Calu3 (cell line): ENCODE results near the gene UNC80. TPM values are rescaled to one million over a fixed set of nuclear protein-coding genes. Genes with fewer than 3 reads are reported as not detected.

Experiments used
- BruUV-seq: library from RNA; stranded (reverse); fragments of 400-500 nt; replicated peaks from 2 replicates; lab custom pipeline; 2021; lab: Mats Ljungman, UMichigan
- CTCF ChIA-PET: fragments of 300-600 bp; sonication (Branson Sonifier 250); formaldehyde crosslinking; loops from one replicate; lab custom pipeline; 2022; ENCODE audit warnings: antibody characterized with exemption; lab: Charles Lee
- DNase-seq: peaks from one replicate; pipeline ENCODE4 v3.0.0; 2022
- H3K27ac Mint-ChIP-seq: one replicate; pipeline ENCODE4 v1.8.0; 2022; ENCODE audit warnings: mixed read lengths; ENCODE audit not compliant: unreplicated experiment
- H3K27me3 Mint-ChIP-seq: one replicate; pipeline ENCODE4 v1.8.0; 2022; ENCODE audit warnings: mixed read lengths; ENCODE audit not compliant: unreplicated experiment
- H3K36me3 Mint-ChIP-seq: one replicate; pipeline ENCODE4 v1.8.0; 2022; ENCODE audit warnings: mild to moderate bottlenecking, moderate library complexity, mixed read lengths; ENCODE audit not compliant: insufficient read depth, unreplicated experiment
- H3K4me1 Mint-ChIP-seq: one replicate; pipeline ENCODE4 v1.8.0; 2022; ENCODE audit warnings: mild to moderate bottlenecking, low read depth, mixed read lengths; ENCODE audit not compliant: unreplicated experiment
- H3K4me3 Mint-ChIP-seq: one replicate; pipeline ENCODE4 v1.8.0; 2022; ENCODE audit warnings: mild to moderate bottlenecking, low read depth, moderate library complexity, mixed read lengths; ENCODE audit not compliant: unreplicated experiment
- H3K9me3 Mint-ChIP-seq: one replicate; pipeline ENCODE4 v1.8.0; 2022; ENCODE audit warnings: low read depth, mixed read lengths; ENCODE audit not compliant: unreplicated experiment
- intact Hi-C: fragments of 100-400 bp; cut with micrococcal nuclease; formaldehyde crosslinking; loops from one replicate; pipeline ENCODE4 v1.10.0; 2022; ENCODE audit not compliant: unreplicated experiment
- total RNA-seq: library from RNA; stranded (reverse); gene quantifications from 2 replicates; pipeline ENCODE4 v1.2.3, GENCODE V29; 2022
- TF ChIP-seq, protein P1 (sequence below): fragments of 200-600 bp; IDR thresholded peaks from one replicate; pipeline ENCODE4 v1.8.0; 2022; ENCODE audit warnings: antibody characterized with exemption; ENCODE audit not compliant: unreplicated experiment

Gene UNC80
- total RNA-seq, 1 experiment from 2014 or later: not detected

- TF ChIP-seq, protein P1, sequence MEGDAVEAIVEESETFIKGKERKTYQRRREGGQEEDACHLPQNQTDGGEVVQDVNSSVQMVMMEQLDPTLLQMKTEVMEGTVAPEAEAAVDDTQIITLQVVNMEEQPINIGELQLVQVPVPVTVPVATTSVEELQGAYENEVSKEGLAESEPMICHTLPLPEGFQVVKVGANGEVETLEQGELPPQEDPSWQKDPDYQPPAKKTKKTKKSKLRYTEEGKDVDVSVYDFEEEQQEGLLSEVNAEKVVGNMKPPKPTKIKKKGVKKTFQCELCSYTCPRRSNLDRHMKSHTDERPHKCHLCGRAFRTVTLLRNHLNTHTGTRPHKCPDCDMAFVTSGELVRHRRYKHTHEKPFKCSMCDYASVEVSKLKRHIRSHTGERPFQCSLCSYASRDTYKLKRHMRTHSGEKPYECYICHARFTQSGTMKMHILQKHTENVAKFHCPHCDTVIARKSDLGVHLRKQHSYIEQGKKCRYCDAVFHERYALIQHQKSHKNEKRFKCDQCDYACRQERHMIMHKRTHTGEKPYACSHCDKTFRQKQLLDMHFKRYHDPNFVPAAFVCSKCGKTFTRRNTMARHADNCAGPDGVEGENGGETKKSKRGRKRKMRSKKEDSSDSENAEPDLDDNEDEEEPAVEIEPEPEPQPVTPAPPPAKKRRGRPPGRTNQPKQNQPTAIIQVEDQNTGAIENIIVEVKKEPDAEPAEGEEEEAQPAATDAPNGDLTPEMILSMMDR: no peak
- Mint-ChIP-seq H3K9me3 (no peaks in the 10 kb centered on the region), H3K4me3 (no peak overlapping the region), H3K4me1 (peaks cover 32% of the 10 kb centered on the region), H3K27ac (no peak overlapping the region), H3K27me3 (no peaks in the 10 kb centered on the region), H3K36me3 (peaks cover 24% of the 10 kb centered on the region)
- DNase-seq: no peak
- no TSS peak for BruUV-seq
- CTCF ChIA-PET: interaction anchor here (1.0 kb wide), 1 partner anchor 11 kb away, joined by 3 read pairs; no protein-coding TSS in a partner anchor
- intact Hi-C loops: no loop called here
Observed at GRCh38 chr2:210009896-210010295, 238.3 kb downstream of the UNC80 start.

- no peak overlapping the region for H3K4me3 Mint-ChIP-seq
- CTCF ChIA-PET: interaction anchor here (1.3 kb wide), 1 partner anchor 10 kb away, joined by 3 read pairs; no protein-coding TSS in a partner anchor
- peaks cover 52% of the 10 kb centered on the region for H3K36me3 Mint-ChIP-seq
- TF ChIP-seq, protein P1: no peak
- no peak for DNase-seq
- no peaks in the 10 kb centered on the region for H3K9me3 Mint-ChIP-seq
- no peak overlapping the region for H3K27ac Mint-ChIP-seq
- H3K27me3 Mint-ChIP-seq: no peaks in the 10 kb centered on the region
- intact Hi-C loops: no loop called here
- H3K4me1 Mint-ChIP-seq: no peaks in the 10 kb centered on the region
- BruUV-seq: no TSS peak
Observed at GRCh38 chr2:210020138-210020537, 248.5 kb downstream of the UNC80 start.

DNA sequence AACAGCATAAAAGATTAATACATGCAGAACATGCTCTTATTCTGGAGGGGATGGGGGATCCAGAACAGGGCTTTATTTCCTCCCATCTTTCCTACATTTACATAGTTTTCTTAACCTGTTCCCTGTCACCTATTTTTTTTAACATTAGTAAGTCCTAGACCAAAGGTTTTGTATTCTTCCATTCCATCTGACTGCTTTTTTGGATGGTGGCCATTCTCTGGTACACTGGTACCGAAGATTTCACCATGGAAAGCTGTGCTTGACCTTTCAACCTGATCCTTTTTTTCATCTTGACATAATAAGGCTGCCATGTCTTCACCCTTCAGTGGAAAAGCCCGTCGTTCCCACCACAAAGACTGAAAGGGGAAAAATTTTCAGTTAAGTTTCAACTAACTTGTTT lies 251.2 kb downstream of the UNC80 start:
- Mint-ChIP-seq H3K27ac (no peak overlapping the region), H3K4me3 (no peak overlapping the region), H3K4me1 (no peaks in the 10 kb centered on the region), H3K36me3 (peaks cover 43% of the 10 kb centered on the region), H3K27me3 (no peaks in the 10 kb centered on the region), H3K9me3 (no peaks in the 10 kb centered on the region)
- no TSS peak for BruUV-seq
- TF ChIP-seq, protein P1: no peak
- no peak for DNase-seq
- intact Hi-C loops: no loop called here
- CTCF ChIA-PET: no interaction called here

DNA sequence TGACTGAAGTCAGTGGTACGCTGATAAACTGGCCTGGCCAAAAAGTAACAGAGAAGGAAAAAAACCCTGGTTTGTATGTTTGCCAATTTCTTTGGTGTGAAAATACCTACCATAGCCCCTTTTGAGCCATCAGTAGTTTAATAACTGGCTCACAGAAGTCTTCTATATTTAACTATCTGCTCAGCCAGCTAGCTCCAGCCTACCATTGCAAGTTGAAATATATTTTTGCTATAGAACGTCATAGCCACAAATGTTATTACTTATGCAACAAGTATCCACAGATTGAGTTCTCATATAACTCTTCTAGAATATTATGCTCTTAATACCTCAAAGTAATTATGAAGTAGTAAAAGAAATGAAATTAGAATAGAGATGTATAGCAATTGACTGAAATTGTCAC lies 256.0 kb downstream of the UNC80 start:
- CTCF ChIA-PET: no interaction called here
- no peaks in the 10 kb centered on the region for H3K27me3 Mint-ChIP-seq
- H3K9me3 Mint-ChIP-seq: no peaks in the 10 kb centered on the region
- H3K4me3 Mint-ChIP-seq: no peak overlapping the region
- H3K4me1 Mint-ChIP-seq: no peaks in the 10 kb centered on the region
- H3K36me3 Mint-ChIP-seq: peaks cover 37% of the 10 kb centered on the region
- no TSS peak for BruUV-seq
- no peak overlapping the region for H3K27ac Mint-ChIP-seq
- DNase-seq: no peak
- TF ChIP-seq, protein P1: no peak
- intact Hi-C loops: no loop called here
